Mesenteric fat pad (tissue), 1 donor: ENCODE results near the gene CDC42SE1. TPM values are rescaled to one million over a fixed set of nuclear protein-coding genes. Genes with fewer than 3 reads are reported as not detected.

Experiments
- DNase-seq: peaks from one replicate; pipeline ENCODE4 v3.0.0-alpha.2; 2020; ENCODE audit warnings: low spot score
- total RNA-seq: library from RNA; stranded (reverse); fragmentation: NEBNext Ultra II Directional; extraction: Animal tissue kit (Norgen Biotek cat#: 25700); gene quantifications from one replicate; pipeline ENCODE4 v1.2.1, GENCODE V29; 2021
- donor health status: DM: yes; HTN: yes; CAD: no.

Gene CDC42SE1
- total RNA-seq, 1 donor from 2014 or later, result 97.4 TPM

DNA sequence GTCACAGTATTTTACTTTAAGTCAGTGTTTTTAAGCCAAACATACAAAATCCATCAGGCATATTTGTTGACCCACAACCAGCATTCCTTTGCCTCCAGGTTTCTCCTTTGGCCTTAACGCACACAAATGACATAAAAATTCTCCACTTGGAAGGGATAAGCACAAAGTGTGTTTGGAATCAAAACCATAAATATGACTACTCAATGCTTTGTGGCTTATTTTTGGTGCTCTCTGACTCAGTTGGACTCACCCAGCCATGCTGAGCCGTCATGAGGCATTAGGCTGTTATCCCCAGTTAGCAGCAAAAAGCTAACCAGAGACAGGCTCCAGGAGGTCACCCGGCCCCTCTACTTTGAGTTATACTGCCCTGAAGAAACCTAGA, 50.2 kb downstream of the CDC42SE1 start:
- no peak for DNase-seq

DNA sequence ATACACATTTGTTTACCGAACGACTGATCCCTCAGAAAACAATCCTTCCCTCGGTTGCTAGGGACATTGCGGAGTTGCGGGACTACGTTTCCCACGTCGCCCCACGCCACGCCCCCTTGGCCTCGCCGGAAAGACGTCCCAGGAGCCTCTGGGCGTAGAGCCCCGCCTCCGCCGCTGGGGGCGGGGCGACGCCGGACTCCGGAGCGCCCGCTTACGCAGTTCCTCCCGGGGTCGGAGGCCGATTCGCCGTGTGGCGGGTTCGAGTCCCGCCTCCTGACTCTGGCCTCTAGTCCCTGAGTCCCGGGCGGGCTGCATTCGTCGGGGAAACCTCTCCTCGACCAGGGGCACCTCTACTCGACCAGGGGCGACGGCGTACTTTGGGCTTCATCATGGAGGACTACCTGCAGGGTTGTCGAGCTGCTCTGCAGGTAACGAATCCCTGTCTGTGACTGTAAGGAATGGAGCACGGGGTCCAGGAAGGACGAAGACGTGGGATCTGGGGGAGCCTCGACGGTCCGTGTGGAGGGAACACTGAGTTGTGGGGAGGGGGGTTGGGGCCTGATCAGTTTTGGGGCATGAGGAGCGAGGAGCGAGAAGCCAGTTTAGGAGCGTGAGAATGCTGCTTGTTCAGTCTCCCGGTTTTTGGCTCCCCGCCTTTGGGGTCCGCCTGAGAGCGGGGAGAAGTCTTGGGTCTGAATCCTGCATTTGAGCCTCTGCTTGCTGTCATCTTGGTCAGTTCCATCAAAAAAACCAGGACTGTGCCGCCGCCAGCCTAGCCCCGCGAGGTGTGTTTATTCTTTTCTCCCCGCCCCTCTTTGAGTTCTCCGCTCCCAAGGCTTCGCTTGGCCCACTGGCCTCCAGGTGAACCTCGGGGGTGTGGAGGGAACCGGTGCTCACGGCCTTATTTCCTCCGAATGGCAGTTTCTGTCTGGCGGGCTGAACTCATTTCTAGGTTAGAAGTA, 50.9 kb downstream of the CDC42SE1 start, which contains the start of gene PRUNE1:
Gene PRUNE1, plus strand, starts transcription at position 206 of the 962 bp plus-strand sequence. Its CDS starts 184 bp downstream, at position 390.
- peak; percentile 99 for DNase-seq

DNA sequence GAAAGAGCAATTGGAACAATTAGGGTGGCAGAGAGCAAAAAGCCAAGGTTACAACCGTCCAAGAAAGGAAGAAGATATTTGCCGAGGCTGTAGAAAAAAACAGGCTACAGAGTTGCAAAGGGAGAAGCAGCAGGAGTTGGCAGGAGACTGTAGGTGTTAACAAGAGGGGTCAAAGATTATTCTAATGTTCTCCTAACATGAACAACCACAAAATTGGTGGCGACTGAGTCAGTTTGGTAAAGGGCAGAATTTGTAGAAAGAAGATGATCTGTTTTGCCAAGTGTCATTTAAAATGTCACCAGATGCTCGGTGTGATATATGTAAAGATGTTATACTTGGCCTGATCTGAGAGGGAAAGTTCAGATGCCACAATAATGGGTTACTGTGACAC, 51.6 kb downstream of the CDC42SE1 start:
- DNase-seq, result no peak

DNA sequence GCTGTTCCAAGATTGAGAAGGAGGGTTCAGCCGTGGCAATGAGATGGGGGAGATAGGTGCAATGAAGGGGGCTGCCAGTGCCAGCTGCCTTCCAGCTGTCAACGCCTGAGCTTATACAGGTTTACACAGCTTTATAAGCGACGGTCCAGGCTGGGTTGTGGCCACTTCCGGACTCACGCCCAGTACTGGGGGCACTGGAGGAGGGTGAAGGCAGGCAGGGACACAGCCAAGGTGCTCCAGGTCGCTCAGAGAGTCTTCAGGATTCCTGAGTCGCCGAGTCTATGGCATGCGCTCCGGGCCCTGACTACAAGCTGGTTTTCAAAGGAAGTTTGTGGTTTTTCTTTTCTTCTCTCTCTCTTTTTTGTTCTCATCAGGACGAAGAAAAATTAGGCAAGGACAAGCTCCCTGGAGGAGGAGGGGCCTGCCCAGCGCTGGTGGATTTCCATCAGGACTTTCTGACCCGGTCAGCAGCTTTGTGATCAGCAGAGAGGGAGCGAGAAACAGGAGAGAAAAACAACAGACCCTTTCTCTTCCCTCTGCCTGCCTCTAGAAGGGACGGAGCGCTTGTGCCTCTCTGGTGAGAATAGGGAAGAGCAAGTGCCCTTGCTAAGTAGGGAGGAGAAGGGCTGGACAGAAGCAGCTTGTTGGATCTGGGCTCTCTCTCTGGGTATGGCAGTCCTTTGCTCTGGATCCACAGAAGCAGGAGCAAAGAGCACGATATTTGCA, 52.9 kb downstream of the CDC42SE1 start, which contains the start of gene MINDY1:
Gene MINDY1, minus strand, starts transcription at position 576 of the 726 bp plus-strand sequence. CDS start 4,285 bp downstream, outside the sequence.
- DNase-seq, result no peak

DNA sequence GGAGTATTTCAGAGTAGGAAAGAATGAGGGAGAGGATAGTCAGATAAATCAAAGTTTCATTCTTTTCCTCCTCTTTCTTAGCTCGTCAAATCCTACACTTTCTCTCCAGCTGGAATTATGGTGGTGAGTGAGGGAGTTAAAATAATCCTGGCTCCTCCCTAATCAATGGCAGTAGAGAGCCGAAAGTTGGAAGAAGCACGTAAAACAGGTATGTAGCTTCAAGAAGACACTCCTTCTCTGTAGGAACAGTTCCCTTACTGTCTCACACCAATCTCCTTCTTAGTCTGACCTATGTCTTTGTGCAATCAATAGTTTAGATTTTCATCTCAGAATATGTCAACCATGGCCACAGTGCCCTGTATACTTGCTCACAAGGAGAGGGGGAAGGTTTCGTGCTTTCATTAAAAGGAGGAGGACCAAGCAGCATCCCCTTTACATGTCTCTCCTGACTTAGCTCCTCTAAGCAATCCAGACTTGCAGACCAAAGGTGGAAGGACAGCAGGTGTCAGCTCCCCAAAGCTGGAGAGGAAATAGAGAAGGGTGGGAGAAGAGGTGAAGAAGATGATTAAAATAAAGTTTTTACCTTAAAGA, 53.6 kb downstream of the CDC42SE1 start:
- DNase-seq, result no peak

DNA sequence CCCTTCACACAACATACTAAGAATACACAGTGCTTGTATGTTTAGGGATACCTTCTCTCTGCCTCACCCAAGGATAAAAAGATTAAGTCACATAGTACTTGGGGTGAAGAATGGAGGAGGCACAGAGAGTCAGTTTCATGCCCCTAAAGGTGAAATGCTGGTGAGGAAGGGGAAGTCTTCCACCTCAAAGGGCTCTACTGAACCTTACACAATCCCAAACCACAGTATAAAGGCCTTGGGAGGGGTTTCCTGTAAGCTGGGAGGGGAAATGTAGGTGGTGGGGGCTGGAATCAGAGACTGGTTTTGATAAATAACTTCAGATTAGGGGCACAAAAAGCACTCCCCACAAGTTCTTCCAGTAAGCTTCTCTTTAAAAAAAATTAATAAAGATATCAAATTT, 56.2 kb downstream of the CDC42SE1 start:
- no peak for DNase-seq

DNA sequence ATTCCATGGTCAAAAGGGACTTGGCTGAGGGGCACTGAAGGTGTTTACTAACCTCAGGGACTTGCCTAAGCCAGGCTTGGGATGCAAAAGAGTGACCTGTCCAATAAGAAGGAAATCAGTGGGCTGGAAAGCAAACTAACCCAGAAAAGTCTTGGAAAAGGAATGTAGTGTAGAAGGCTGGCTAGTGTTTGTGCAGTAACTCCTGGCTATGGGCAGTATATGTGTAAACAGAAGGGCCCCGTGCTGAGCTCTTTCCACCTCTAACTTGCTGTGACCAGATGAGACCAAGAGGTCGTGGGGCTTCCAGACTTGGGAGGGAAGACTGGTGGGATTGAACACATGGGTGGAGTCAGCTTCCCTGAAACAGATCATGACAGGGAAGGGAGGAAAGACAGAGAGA, 56.8 kb downstream of the CDC42SE1 start:
- no peak for DNase-seq

DNA sequence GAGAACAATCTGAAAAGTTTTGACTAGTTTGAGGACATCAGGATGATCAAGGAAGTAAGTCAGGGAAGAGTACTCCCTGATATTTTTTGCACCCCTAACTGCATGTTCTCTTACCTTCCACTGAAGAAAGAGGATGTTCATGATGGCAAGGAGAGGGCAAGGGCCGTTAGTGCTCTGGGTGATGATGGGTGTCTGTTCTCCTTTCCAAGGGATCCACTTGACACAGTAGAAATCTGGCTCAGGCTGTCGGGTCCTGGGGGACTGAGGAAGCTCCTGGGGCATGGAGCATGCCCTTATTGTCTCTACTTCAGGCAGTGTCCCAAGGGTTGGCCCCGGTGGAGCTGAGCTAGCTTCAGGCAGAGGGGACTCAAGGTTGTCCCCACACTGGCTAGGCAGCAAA, 57.4 kb downstream of the CDC42SE1 start:
- no peak for DNase-seq

DNA sequence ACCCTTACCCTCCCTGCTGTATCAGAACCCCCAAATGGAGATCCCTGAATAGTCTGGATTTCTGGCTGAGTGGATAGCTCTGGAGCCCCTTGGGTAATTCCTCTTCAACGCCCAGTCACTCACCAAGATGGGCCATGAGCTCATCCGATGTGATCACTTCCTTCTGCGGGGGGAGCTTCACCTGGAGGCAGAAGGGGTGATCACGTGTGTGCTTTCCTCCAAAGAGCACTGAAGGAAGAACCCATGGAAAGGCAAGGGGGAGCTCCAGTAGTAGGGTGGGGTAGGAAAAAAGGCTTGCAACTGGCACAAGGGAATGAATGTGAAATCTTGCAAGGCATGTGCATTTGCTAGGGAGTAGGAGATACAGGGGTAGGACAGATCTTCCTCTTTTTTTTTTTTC, 57.8 kb downstream of the CDC42SE1 start:
- no peak for DNase-seq

Other genes with a start within 250 kb of the CDC42SE1 start
- 51.0 TPM for gene ARNT, start 183.0 kb downstream of the CDC42SE1 start, total RNA-seq
- not detected for gene CTXND2, start 172.5 kb downstream of the CDC42SE1 start, total RNA-seq
- gene SETDB1, start 133.3 kb downstream of the CDC42SE1 start, total RNA-seq, result 32.3 TPM
- gene CERS2, start 84.8 kb downstream of the CDC42SE1 start, total RNA-seq, result 159 TPM
- gene ANXA9, start 77.3 kb downstream of the CDC42SE1 start, total RNA-seq, result 0.48 TPM
- gene MINDY1, start 52.7 kb downstream of the CDC42SE1 start, total RNA-seq, result 18.6 TPM
- gene PRUNE1, start 51.2 kb downstream of the CDC42SE1 start, total RNA-seq, result 14.4 TPM
- gene BNIPL, start 23.0 kb downstream of the CDC42SE1 start, total RNA-seq, result not detected
- gene C1orf56, start 11.9 kb downstream of the CDC42SE1 start, total RNA-seq, result 5.4 TPM
- gene MLLT11, start 775 bp upstream of the CDC42SE1 start, total RNA-seq, result 0.64 TPM
- gene GABPB2, start 11.1 kb upstream of the CDC42SE1 start, total RNA-seq, result 15.7 TPM
- gene SEMA6C, start 87.0 kb upstream of the CDC42SE1 start, total RNA-seq, result 4.8 TPM
- gene TNFAIP8L2, start 97.0 kb upstream of the CDC42SE1 start, total RNA-seq, result 8.0 TPM
- gene LYSMD1, start 106.3 kb upstream of the CDC42SE1 start, total RNA-seq, result 5.3 TPM
- 32.7 TPM for gene SCNM1, start 106.5 kb upstream of the CDC42SE1 start, total RNA-seq
- not detected for gene TMOD4, start 116.4 kb upstream of the CDC42SE1 start, total RNA-seq
- gene VPS72, start 130.6 kb upstream of the CDC42SE1 start, total RNA-seq, result 34.6 TPM
- 52.2 TPM for gene PIP5K1A, start 138.9 kb upstream of the CDC42SE1 start, total RNA-seq
- gene PSMD4, start 195.1 kb upstream of the CDC42SE1 start, total RNA-seq, result 142 TPM
- 16.2 TPM for gene ZNF687, start 222.7 kb upstream of the CDC42SE1 start, total RNA-seq